ENCODE measurements around the gene FLACC1. TPM values are rescaled to one million over a fixed set of nuclear protein-coding genes. Genes with fewer than 3 reads are reported as not detected.
"Not testable (repeated sequence)": the region's sequence is repeated elsewhere in the genome, so short reads cannot be mapped to it uniquely, and the experiment has no call there.

Gene FLACC1
- total and polyA plus RNA-seq, 2 donors (not counting 1 experiment from before 2014, with no cell fraction given), result 1.5 to 5.0 TPM

DNA sequence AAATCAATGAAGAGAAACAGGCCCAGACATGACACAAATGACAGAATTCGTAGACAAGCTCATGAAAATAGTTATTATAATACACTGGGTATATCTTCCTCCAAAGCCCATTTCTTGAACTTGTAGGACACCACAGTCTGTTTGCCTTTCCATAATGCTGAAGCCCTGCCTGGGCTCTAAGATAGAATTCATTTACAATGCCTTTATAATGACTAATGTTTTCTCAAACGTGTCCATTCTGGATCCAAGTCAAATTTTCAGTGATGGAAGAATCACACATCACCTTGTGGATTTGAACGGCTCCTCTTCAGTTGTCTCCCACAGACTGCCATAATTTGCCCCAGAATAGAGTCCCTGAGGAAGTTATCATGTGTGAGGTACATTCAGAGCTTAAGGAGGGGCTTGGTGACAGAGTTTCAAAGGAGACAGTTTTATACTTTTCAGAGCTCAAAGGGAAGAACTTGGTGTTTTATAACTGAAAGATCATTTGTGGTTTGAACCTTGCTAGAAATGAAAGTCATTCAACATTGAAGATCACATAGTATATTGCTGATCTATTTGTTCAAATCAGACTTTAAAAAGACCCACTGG, 58.6 kb downstream of the FLACC1 start:
- H3K9me3 Mint-ChIP-seq (ENCODE audit: insufficient read depth), result peaks cover 17% of the 10 kb centered on the region
- ChIA-PET CTCF (interaction anchor here (0.8 kb wide), 1 partner anchor 38 kb away, joined by 3 read pairs; the partner anchor contains the start of gene CASP8), POLR2A (no interaction called here)
- no peak overlapping the region for H3K4me3 Mint-ChIP-seq
- WGBS (ENCODE audit: insufficient coverage), result 70% methylated on average over 2 of the region's 3 CpGs
- DNase-seq (no peak), ATAC-seq (ENCODE audit: low read depth) (no peak)
- no peak overlapping the region for H3K27ac Mint-ChIP-seq
- no peak overlapping the region for H3K4me2 ChIP-seq (replicated peaks; ENCODE audit: low read depth, low read length, poor library complexity, severe bottlenecking)
- H3K4me1 Mint-ChIP-seq, result no peaks in the 10 kb centered on the region
- no peaks in the 10 kb centered on the region for H4K20me1 ChIP-seq (ENCODE audit: control insufficient read depth, insufficient read depth, low read length, poor library complexity, severe bottlenecking)
- H3K9ac ChIP-seq (ENCODE audit: low read length), result no peak overlapping the region
- no peaks in the 10 kb centered on the region for H3K36me3 ChIP-seq (replicated peaks in 1 of 2; ENCODE audit: control extremely low read depth in 1 of 2, control insufficient read depth in 1 of 2, extremely low read depth in 1 of 2, insufficient read depth in 2 of 2, low read length in 1 of 2)
- H3K27ac ChIP-seq (ENCODE audit: low read length in 2 of 2), result no peak overlapping the region
- intact Hi-C loops (cut with micrococcal nuclease), result no loop called here
- H3K4me1 ChIP-seq (ENCODE audit: control insufficient read depth in 2 of 2, insufficient read depth in 2 of 2, low read length in 2 of 2), result no peaks in the 10 kb centered on the region
- peaks cover 0 to 10% (median 1%) of the 10 kb centered on the region in 3 donors for H3K9me3 ChIP-seq (ENCODE audit: control extremely low read depth in 1 of 3, control insufficient read depth in 2 of 3, insufficient read depth in 1 of 3, low read length in 2 of 3)
- no peaks in the 10 kb centered on the region for H3K27me3 ChIP-seq (replicated peaks in 1 of 4; ENCODE audit: control extremely low read depth in 1 of 4, control insufficient read depth in 3 of 4, insufficient read depth in 4 of 4, low read length in 3 of 4)
- no peaks in the 10 kb centered on the region for H3K27me3 Mint-ChIP-seq
- H2AFZ ChIP-seq (ENCODE audit: insufficient read depth, low read depth, low read length, poor library complexity, severe bottlenecking), result no peak overlapping the region
- TF ChIP-seq EZH2 (IDR thresholded peaks at IDR 0.05; ENCODE audit: borderline replicate concordance, insufficient read depth, low read depth, low read length, poor library complexity, severe bottlenecking), result no peak
- TF ChIP-seq, protein P1, sequence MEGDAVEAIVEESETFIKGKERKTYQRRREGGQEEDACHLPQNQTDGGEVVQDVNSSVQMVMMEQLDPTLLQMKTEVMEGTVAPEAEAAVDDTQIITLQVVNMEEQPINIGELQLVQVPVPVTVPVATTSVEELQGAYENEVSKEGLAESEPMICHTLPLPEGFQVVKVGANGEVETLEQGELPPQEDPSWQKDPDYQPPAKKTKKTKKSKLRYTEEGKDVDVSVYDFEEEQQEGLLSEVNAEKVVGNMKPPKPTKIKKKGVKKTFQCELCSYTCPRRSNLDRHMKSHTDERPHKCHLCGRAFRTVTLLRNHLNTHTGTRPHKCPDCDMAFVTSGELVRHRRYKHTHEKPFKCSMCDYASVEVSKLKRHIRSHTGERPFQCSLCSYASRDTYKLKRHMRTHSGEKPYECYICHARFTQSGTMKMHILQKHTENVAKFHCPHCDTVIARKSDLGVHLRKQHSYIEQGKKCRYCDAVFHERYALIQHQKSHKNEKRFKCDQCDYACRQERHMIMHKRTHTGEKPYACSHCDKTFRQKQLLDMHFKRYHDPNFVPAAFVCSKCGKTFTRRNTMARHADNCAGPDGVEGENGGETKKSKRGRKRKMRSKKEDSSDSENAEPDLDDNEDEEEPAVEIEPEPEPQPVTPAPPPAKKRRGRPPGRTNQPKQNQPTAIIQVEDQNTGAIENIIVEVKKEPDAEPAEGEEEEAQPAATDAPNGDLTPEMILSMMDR (IDR thresholded peaks at IDR 0.05), result no peak
- H3K4me3 ChIP-seq (ENCODE audit: control extremely low read depth in 1 of 5, extremely low read depth in 1 of 5, insufficient read depth in 1 of 5, low read depth in 2 of 5, low read length in 4 of 5), result no peak overlapping the region
- no peaks in the 10 kb centered on the region for H3K79me2 ChIP-seq (ENCODE audit: control insufficient read depth, insufficient read depth, low read length)

DNA sequence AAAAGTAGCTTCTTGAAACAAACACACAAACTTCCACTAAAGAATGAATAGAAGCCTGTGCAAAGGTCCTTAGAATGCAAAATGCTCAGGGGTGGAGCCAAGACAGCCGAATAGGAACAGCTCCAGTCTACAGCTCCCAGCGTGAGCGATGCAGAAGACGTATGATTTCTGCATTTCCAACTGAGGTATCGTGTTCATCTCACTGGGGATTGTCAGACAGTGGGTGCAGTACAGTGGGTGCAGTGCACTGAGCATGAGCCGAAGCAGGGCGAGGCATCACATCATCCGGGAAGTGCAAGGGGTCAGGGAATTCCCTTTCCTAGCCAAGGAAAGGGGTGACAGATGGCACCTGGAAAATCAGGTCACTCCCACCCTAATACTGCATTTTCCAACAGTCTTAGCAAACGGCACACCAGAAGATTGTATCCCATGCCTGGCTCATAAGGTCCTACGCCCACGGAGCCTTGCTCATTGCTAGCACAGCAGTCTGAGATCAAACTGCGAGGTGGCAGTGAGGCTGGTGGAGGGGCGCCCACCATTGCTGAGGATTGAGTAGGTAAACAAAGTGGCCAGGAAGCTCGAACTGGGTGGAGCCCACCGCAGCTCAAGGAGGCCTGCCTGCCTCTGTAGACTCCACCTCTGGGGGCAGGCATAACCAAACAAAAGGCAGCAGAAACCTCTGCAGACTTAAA, 66.5 kb downstream of the FLACC1 start:
- CTCF ChIA-PET, result interaction anchor here (1.1 kb wide), 1 partner anchor 73 kb away, joined by 3 read pairs; no protein-coding TSS in a partner anchor
- H3K9me3 Mint-ChIP-seq (ENCODE audit: insufficient read depth); H3K4me3 Mint-ChIP-seq; H3K27ac ChIP-seq (ENCODE audit: low read length in 2 of 2); H3K27ac Mint-ChIP-seq; H4K20me1 ChIP-seq (ENCODE audit: control insufficient read depth, insufficient read depth, low read length, poor library complexity, severe bottlenecking); ATAC-seq (ENCODE audit: low read depth); H2AFZ ChIP-seq (ENCODE audit: insufficient read depth, low read depth, low read length, poor library complexity, severe bottlenecking); H3K4me1 ChIP-seq (ENCODE audit: control insufficient read depth in 2 of 2, insufficient read depth in 2 of 2, low read length in 2 of 2); H3K79me2 ChIP-seq (ENCODE audit: control insufficient read depth, insufficient read depth, low read length); H3K27me3 Mint-ChIP-seq; H3K4me1 Mint-ChIP-seq; H3K9ac ChIP-seq (ENCODE audit: low read length); H3K4me2 ChIP-seq (replicated peaks; ENCODE audit: low read depth, low read length, poor library complexity, severe bottlenecking); H3K4me3 ChIP-seq (ENCODE audit: control extremely low read depth in 1 of 5, extremely low read depth in 1 of 5, insufficient read depth in 1 of 5, low read depth in 2 of 5, low read length in 4 of 5); H3K9me3 ChIP-seq (ENCODE audit: control extremely low read depth in 1 of 3, control insufficient read depth in 2 of 3, insufficient read depth in 1 of 3, low read length in 2 of 3); POLR2A ChIA-PET; DNase-seq; intact Hi-C loops (cut with micrococcal nuclease); H3K27me3 ChIP-seq (replicated peaks in 1 of 4; ENCODE audit: control extremely low read depth in 1 of 4, control insufficient read depth in 3 of 4, insufficient read depth in 4 of 4, low read length in 3 of 4): not testable (repeated sequence)
- H3K36me3 ChIP-seq (replicated peaks in 1 of 2; ENCODE audit: control extremely low read depth in 1 of 2, control insufficient read depth in 1 of 2, extremely low read depth in 1 of 2, insufficient read depth in 2 of 2, low read length in 1 of 2), result peaks cover 11 to 47% of the 10 kb centered on the region in 2 experiments
- WGBS (ENCODE audit: insufficient coverage), result 96% methylated on average over 15 of the region's 15 CpGs

All from B cell (primary cell).